Upper lobe of right lung (tissue), 1 donor: ENCODE measurements around the gene CCR1. TPM values are rescaled to one million over a fixed set of nuclear protein-coding genes. Genes with fewer than 3 reads are reported as not detected.
"Not testable (repeated sequence)": the region's sequence is repeated elsewhere in the genome, so short reads cannot be mapped to it uniquely, and the experiment has no call there.

Experiments used
- ATAC-seq: fragments of 200-7000 bp; cut with Tn5 transposase; one replicate; pipeline ENCODE4 v1.9.1; 2020; ENCODE audit warnings: mild to moderate bottlenecking, moderate library complexity
- DNase-seq: peaks from one replicate; pipeline ENCODE4 v3.0.0-alpha.2; 2020
- H3K27ac ChIP-seq: fragments of 200-600 bp; one replicate; pipeline ENCODE4 v1.8.0; 2022
- H3K27me3 ChIP-seq: fragments of 200-600 bp; one replicate; pipeline ENCODE4 v1.8.0; 2022; ENCODE audit warnings: mild to moderate bottlenecking
- H3K36me3 ChIP-seq: fragments of 200-600 bp; one replicate; pipeline ENCODE4 v1.8.0; 2022
- H3K4me1 ChIP-seq: fragments of 200-600 bp; one replicate; pipeline ENCODE4 v1.8.0; 2022
- H3K4me3 ChIP-seq: fragments of 200-600 bp; one replicate; pipeline ENCODE4 v1.8.0; 2022; ENCODE audit warnings: mild to moderate bottlenecking
- H3K9me3 ChIP-seq: fragments of 200-600 bp; one replicate; pipeline ENCODE4 v1.8.0; 2022
- CTCF ChIP-seq: fragments of 200-600 bp; IDR thresholded peaks from one replicate; pipeline ENCODE4 v1.8.0; 2022; ENCODE audit warnings: antibody characterized with exemption
- intact Hi-C: fragments of 100-400 bp; cut with DNase I; formaldehyde crosslinking; loops from one replicate; pipeline ENCODE4 v1.11.0; 2022
- total RNA-seq: library from RNA; stranded (reverse); fragmentation: NEBNext Ultra II Directional; extraction: Animal tissue kit (Norgen Biotek cat#: 25700); gene quantifications from one replicate; pipeline ENCODE4 v1.2.1, GENCODE V29; 2021
- donor health status: DM: no; HTN: yes; CAD: no; lungs with severe emphysema.

The CCR1 gene
- total RNA-seq, 1 donor from 2014 or later, result 40.9 TPM

- DNase-seq (no peak), ATAC-seq (no peak)
- H3K9me3 ChIP-seq, result no peaks in the 10 kb centered on the region
- H3K4me1 ChIP-seq, result peaks cover 28% of the 10 kb centered on the region
- intact Hi-C loops, result no loop called here
- H3K27me3 ChIP-seq, result no peaks in the 10 kb centered on the region
- no peak overlapping the region for H3K4me3 ChIP-seq
- no peak overlapping the region for H3K27ac ChIP-seq
- H3K36me3 ChIP-seq, result no peaks in the 10 kb centered on the region
- TF ChIP-seq CTCF, result no peak
Observed at GRCh38 chr3:46212101-46212500, 4.0 kb upstream of the CCR1 start.

GRCh38 chr3:46209746-46210470, 1.8 kb upstream of the CCR1 start:
- no peak overlapping the region for H3K4me3 ChIP-seq
- TF ChIP-seq CTCF, result no peak
- H3K27me3 ChIP-seq, result no peaks in the 10 kb centered on the region
- no peak overlapping the region for H3K27ac ChIP-seq
- peaks cover 26% of the 10 kb centered on the region for H3K4me1 ChIP-seq
- ATAC-seq, result no peak
- no peaks in the 10 kb centered on the region for H3K9me3 ChIP-seq
- DNase-seq, result no peak
- intact Hi-C loops, result no loop called here
- no peaks in the 10 kb centered on the region for H3K36me3 ChIP-seq

- Histone ChIP-seq H3K4me1 (peaks cover 22% of the 10 kb centered on the region), H3K27ac (no peak overlapping the region), H3K4me3 (no peak overlapping the region), H3K9me3 (no peaks in the 10 kb centered on the region), H3K27me3 (no peaks in the 10 kb centered on the region), H3K36me3 (no peaks in the 10 kb centered on the region)
- intact Hi-C loops, result no loop called here
- ATAC-seq (no peak), DNase-seq (no peak)
- no peak for TF ChIP-seq CTCF
Observed at GRCh38 chr3:46209053-46209452, 940 bp upstream of the CCR1 start.

- ATAC-seq, DNase-seq, H3K9me3 ChIP-seq, H3K27me3 ChIP-seq, H3K36me3 ChIP-seq, intact Hi-C loops: not testable (repeated sequence)
- H3K4me3 ChIP-seq, result peak overlapping the region; percentile 43
- H3K4me1 ChIP-seq, result peaks cover 16% of the 10 kb centered on the region
- peak overlapping the region; percentile 65 for H3K27ac ChIP-seq
Observed at GRCh38 chr3:46207514-46207913, 599 bp downstream of the CCR1 start.

- TF ChIP-seq CTCF, result no peak
- peaks cover 16% of the 10 kb centered on the region for H3K4me1 ChIP-seq
- no peak for DNase-seq
- H3K4me3 ChIP-seq, result peak overlapping the region; percentile 43
- peak; percentile 25 for ATAC-seq
- peak overlapping the region; percentile 65 for H3K27ac ChIP-seq
- no peaks in the 10 kb centered on the region for H3K36me3 ChIP-seq
- no peaks in the 10 kb centered on the region for H3K27me3 ChIP-seq
- no peaks in the 10 kb centered on the region for H3K9me3 ChIP-seq
- intact Hi-C loops, result no loop called here
Observed at GRCh38 chr3:46206282-46207015, 1.7 kb downstream of the CCR1 start.

GRCh38 chr3:46205286-46205960, 2.7 kb downstream of the CCR1 start:
- Histone ChIP-seq H3K27ac (peak overlapping the region; percentile 36), H3K4me1 (peaks cover 16% of the 10 kb centered on the region), H3K36me3 (no peaks in the 10 kb centered on the region), H3K9me3 (no peaks in the 10 kb centered on the region), H3K27me3 (no peaks in the 10 kb centered on the region), H3K4me3 (peak overlapping the region; percentile 43)
- ATAC-seq, result no peak
- DNase-seq, result no peak
- no peak for TF ChIP-seq CTCF
- intact Hi-C loops, result no loop called here
